Panc1 (cell line): ENCODE measurements around the gene ONECUT2. TPM values are rescaled to one million over a fixed set of nuclear protein-coding genes. Genes with fewer than 3 reads are reported as not detected.

Source experiments
- ATAC-seq: fragments of 200-7000 bp; cut with Tn5 transposase; 2 replicates; pipeline ENCODE4 v1.9.1; 2020; ENCODE audit warnings: mild to moderate bottlenecking, moderate library complexity
- BruUV-seq: library from RNA; stranded (reverse); fragments of 400-500 nt; replicated peaks from 2 replicates; lab custom pipeline; 2021; lab: Mats Ljungman, UMichigan
- CTCF ChIA-PET: fragments of 300-600 bp; sonication (Branson Sonifier 250); formaldehyde crosslinking; loops from one replicate; lab custom pipeline; 2022; ENCODE audit warnings: antibody characterized with exemption; lab: Charles Lee
- POLR2A ChIA-PET: fragments of 300-600 bp; sonication (Branson Sonifier 250); formaldehyde crosslinking; loops from one replicate; lab custom pipeline; 2022; ENCODE audit warnings: antibody characterized with exemption; lab: Charles Lee
- DNase-seq: peaks from one replicate; pipeline ENCODE4 v3.0.0-alpha.2; 2010; ENCODE audit warnings: low read depth, low spot score
- H3K27ac ChIP-seq: 2 replicates; pipeline ENCODE4 v1.5.1; 2011; ENCODE audit warnings: mild to moderate bottlenecking, low read length, inconsistent platforms
- H3K27me3 ChIP-seq: fragments of 200-500 bp; sonication (Bioruptor generic); 2 replicates; pipeline ENCODE4 v1.6.0; 2014; ENCODE audit warnings: low read length, inconsistent platforms; ENCODE audit not compliant: control insufficient read depth, insufficient read depth
- H3K36me3 ChIP-seq: fragments of 200-500 bp; sonication (Bioruptor generic); 2 replicates; pipeline ENCODE4 v1.5.1; 2014; ENCODE audit warnings: inconsistent platforms, mild to moderate bottlenecking, low read length, moderate library complexity; ENCODE audit not compliant: control insufficient read depth, insufficient read depth
- H3K4me1 ChIP-seq: 2 replicates; pipeline ENCODE4 v1.5.1; 2011; ENCODE audit warnings: inconsistent platforms, mild to moderate bottlenecking, low read length, moderate library complexity; ENCODE audit not compliant: control insufficient read depth, insufficient read depth
- H3K4me3 ChIP-seq, 2 experiments: 2 replicates each; pipeline ENCODE4 v1.5.1; 2011 to 2012; ENCODE audit warnings: low read depth in 2 of 2, low read length in 2 of 2, mild to moderate bottlenecking in 2 of 2, inconsistent platforms in 1 of 2, moderate library complexity in 1 of 2
- H3K9me3 ChIP-seq: fragments of 200-500 bp; sonication (Bioruptor generic); 2 replicates; pipeline ENCODE4 v1.5.1; 2014; ENCODE audit warnings: low read depth, mild to moderate bottlenecking, inconsistent platforms, low read length, moderate library complexity; ENCODE audit not compliant: control insufficient read depth, insufficient read depth
- POLR2AphosphoS5 ChIP-seq: IDR thresholded peaks from 2 replicates; pipeline ENCODE4 v1.6.1; 2012; ENCODE audit warnings: mild to moderate bottlenecking, low read depth, low read length, moderate library complexity
- SIN3A ChIP-seq: IDR thresholded peaks from 2 replicates; pipeline ENCODE4 v1.6.1; 2012; ENCODE audit warnings: low read depth, mild to moderate bottlenecking, low read length, moderate library complexity, borderline replicate concordance; ENCODE audit not compliant: insufficient read depth
- TCF7L2 ChIP-seq: IDR thresholded peaks from 2 replicates; pipeline ENCODE4 v1.6.1; 2011; ENCODE audit warnings: mild to moderate bottlenecking, low read depth, low read length, inconsistent platforms
- in situ Hi-C: cut with HindIII; loops from 2 replicates; pipeline ENCODE4 v1.10.0; 2016; ENCODE audit warnings: low sequenced_read_pairs, low pct_unique_long_range_greater_than_20kb
- intact Hi-C: fragments of 100-400 bp; cut with micrococcal nuclease; formaldehyde crosslinking; loops from one replicate; pipeline ENCODE4 v1.10.0; 2022; ENCODE audit not compliant: unreplicated experiment
- total RNA-seq: library from RNA; stranded (reverse); gene quantifications from one replicate; pipeline ENCODE4 v1.2.1, GENCODE V29; 2021; ENCODE audit not compliant: unreplicated experiment
- TF ChIP-seq, protein P1 (sequence below): fragments of 450-650 bp; IDR thresholded peaks from 2 replicates; pipeline ENCODE4 v1.5.1; 2017; ENCODE audit warnings: mild to moderate bottlenecking
- TF ChIP-seq, protein P2 (sequence below), 2 experiments: IDR thresholded peaks; 2 replicates each; pipeline ENCODE4 v1.6.1; 2011 to 2012; ENCODE audit warnings: low read depth in 2 of 2, control low read depth in 1 of 2, low read length in 1 of 2, mild to moderate bottlenecking in 1 of 2, moderate library complexity in 1 of 2; ENCODE audit not compliant: insufficient read depth in 1 of 2

The ONECUT2 gene
- total RNA-seq, 1 experiment from 2014 or later, result 0.59 TPM

DNA sequence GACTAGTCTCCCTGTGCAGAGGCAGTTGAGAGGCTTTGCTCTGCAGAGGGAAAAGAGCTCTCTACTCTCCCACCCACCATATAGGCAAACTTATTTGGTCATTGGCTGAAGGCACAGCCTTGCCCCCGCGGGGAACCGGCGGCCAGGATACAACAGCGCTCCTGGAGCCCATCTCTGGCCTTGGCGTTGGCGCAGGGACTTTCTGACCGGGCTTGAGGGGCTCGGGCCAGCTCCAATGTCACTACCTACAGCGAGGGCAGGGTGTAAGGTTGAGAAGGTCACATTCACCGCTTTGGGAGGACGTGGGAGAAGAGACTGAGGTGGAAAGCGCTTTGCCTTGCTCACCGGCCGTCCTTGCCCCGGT is 2.2 kb downstream of the ONECUT2 start:
- intact Hi-C loops, result loop anchor here (5.0 to 10.0 kb wide), 2 partner anchors 570 to 643 kb away; no protein-coding TSS in a partner anchor
- no TSS peak for BruUV-seq
- no peaks in the 10 kb centered on the region for H3K4me1 ChIP-seq
- H3K27ac ChIP-seq, result no peak overlapping the region
- H3K9me3 ChIP-seq, result no peaks in the 10 kb centered on the region
- H3K36me3 ChIP-seq, result no peaks in the 10 kb centered on the region
- TF ChIP-seq, protein P1, sequence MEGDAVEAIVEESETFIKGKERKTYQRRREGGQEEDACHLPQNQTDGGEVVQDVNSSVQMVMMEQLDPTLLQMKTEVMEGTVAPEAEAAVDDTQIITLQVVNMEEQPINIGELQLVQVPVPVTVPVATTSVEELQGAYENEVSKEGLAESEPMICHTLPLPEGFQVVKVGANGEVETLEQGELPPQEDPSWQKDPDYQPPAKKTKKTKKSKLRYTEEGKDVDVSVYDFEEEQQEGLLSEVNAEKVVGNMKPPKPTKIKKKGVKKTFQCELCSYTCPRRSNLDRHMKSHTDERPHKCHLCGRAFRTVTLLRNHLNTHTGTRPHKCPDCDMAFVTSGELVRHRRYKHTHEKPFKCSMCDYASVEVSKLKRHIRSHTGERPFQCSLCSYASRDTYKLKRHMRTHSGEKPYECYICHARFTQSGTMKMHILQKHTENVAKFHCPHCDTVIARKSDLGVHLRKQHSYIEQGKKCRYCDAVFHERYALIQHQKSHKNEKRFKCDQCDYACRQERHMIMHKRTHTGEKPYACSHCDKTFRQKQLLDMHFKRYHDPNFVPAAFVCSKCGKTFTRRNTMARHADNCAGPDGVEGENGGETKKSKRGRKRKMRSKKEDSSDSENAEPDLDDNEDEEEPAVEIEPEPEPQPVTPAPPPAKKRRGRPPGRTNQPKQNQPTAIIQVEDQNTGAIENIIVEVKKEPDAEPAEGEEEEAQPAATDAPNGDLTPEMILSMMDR, result no peak
- TF ChIP-seq, protein P2, sequence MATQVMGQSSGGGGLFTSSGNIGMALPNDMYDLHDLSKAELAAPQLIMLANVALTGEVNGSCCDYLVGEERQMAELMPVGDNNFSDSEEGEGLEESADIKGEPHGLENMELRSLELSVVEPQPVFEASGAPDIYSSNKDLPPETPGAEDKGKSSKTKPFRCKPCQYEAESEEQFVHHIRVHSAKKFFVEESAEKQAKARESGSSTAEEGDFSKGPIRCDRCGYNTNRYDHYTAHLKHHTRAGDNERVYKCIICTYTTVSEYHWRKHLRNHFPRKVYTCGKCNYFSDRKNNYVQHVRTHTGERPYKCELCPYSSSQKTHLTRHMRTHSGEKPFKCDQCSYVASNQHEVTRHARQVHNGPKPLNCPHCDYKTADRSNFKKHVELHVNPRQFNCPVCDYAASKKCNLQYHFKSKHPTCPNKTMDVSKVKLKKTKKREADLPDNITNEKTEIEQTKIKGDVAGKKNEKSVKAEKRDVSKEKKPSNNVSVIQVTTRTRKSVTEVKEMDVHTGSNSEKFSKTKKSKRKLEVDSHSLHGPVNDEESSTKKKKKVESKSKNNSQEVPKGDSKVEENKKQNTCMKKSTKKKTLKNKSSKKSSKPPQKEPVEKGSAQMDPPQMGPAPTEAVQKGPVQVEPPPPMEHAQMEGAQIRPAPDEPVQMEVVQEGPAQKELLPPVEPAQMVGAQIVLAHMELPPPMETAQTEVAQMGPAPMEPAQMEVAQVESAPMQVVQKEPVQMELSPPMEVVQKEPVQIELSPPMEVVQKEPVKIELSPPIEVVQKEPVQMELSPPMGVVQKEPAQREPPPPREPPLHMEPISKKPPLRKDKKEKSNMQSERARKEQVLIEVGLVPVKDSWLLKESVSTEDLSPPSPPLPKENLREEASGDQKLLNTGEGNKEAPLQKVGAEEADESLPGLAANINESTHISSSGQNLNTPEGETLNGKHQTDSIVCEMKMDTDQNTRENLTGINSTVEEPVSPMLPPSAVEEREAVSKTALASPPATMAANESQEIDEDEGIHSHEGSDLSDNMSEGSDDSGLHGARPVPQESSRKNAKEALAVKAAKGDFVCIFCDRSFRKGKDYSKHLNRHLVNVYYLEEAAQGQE (IDR thresholded peaks at IDR 0.05; ENCODE audit: insufficient read depth in 1 of 2, low read depth in 2 of 2, low read length in 1 of 2), result no peak
- TF ChIP-seq POLR2AphosphoS5 (no peak), TCF7L2 (no peak), SIN3A (no peak)
- in situ Hi-C loops, result no loop called here
- DNase-seq (no peak), ATAC-seq (peak; percentile 37)
- ChIA-PET CTCF (interaction anchor here (0.5 to 2.5 kb wide), 4 partner anchors 45 to 568 kb away, joined by 3 to 11 read pairs (median 4); no protein-coding TSS in a partner anchor), POLR2A (no interaction called here)
- peak overlapping the region; percentile 48 to 61 for H3K4me3 ChIP-seq
- peaks cover 7% of the 10 kb centered on the region for H3K27me3 ChIP-seq

DNA sequence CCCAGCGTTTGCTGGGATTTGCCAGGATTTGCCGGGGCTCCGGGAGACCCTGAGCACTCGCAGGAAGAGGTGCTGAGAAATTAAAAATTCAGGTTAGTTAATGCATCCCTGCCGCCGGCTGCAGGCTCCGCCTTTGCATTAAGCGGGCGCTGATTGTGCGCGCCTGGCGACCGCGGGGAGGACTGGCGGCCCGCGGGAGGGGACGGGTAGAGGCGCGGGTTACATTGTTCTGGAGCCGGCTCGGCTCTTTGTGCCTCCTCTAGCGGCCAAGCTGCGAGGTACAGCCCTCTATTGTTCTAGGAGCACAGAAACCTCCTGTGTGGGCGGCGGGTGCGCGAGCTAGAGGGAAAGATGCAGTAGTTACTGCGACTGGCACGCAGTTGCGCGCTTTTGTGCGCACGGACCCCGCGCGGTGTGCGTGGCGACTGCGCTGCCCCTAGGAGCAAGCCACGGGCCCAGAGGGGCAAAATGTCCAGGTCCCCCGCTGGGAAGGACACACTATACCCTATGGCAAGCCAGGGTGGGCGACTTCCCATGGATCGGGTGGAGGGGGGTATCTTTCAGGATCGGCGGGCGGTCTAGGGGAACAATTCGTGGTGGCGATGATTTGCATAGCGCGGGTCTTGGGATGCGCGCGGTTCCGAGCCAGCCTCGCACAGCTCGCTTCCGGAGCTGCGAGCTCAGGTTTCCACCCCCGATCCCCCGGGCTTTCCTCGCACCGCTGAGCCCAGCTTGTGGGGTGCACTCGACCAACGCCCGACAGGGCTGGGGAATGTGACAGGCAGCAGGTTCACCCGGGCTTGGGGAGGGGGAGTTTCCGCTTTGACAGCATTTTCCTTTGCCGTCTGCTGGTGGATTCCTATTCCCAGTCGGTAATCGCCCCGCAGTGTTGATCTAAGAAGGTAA is 2.8 kb downstream of the ONECUT2 start:
- intact Hi-C loops, result loop anchor here (5.0 to 10.0 kb wide), 2 partner anchors 571 to 643 kb away; no protein-coding TSS in a partner anchor
- peak overlapping the region; percentile 48 to 61 for H3K4me3 ChIP-seq
- DNase-seq, result no peak

More for the DNA sequence above, 2.8 kb downstream of the ONECUT2 start:
- ATAC-seq, result peak; percentile 82
- in situ Hi-C loops, result no loop called here
- TF ChIP-seq TCF7L2, result no peak; the same call in 1 of the 2 replicates
- TF ChIP-seq, protein P1, result peak; percentile 80
- H3K9me3 ChIP-seq, result no peaks in the 10 kb centered on the region
- no peaks in the 10 kb centered on the region for H3K36me3 ChIP-seq
- H3K4me1 ChIP-seq, result no peaks in the 10 kb centered on the region
- no TSS peak for BruUV-seq
- ChIA-PET POLR2A (no interaction called here), CTCF (interaction anchor here (0.5 to 2.5 kb wide), 7 partner anchors 330 to 736 kb away, joined by 3 to 11 read pairs (median 3); no protein-coding TSS in a partner anchor)
- H3K27ac ChIP-seq, result no peak overlapping the region
- peaks cover 3% of the 10 kb centered on the region for H3K27me3 ChIP-seq
